GM21619 (cell line): ENCODE data around the gene CMTR1.

ENCODE experiments used
- ATAC-seq: cut with Tn5 transposase; IDR thresholded peaks from one replicate; pipeline ENCODE4 v1.9.1; 2021; ENCODE audit not compliant: unreplicated experiment

The CMTR1 gene

GRCh38 chr6:37477191-37477590 is 44.2 kb downstream of the CMTR1 start:
- no peak for ATAC-seq

GRCh38 chr6:37477656-37478435 is 44.8 kb downstream of the CMTR1 start:
- ATAC-seq, result no peak

- no peak for ATAC-seq
These were observed 45.8 kb downstream of the CMTR1 start for GRCh38 chr6:37478827-37479226.

GRCh38 chr6:37479266-37479854 is 46.3 kb downstream of the CMTR1 start:
- no peak for ATAC-seq

GRCh38 chr6:37480118-37480736 is 47.2 kb downstream of the CMTR1 start:
- no peak for ATAC-seq

GRCh38 chr6:37480951-37481534 is 48.0 kb downstream of the CMTR1 start:
- no peak for ATAC-seq

GRCh38 chr6:37481711-37482605 is 48.9 kb downstream of the CMTR1 start:
- no peak for ATAC-seq

- ATAC-seq, result no peak
These were observed 49.7 kb downstream of the CMTR1 start for GRCh38 chr6:37482606-37483251.

GRCh38 chr6:37483252-37483901 is 50.4 kb downstream of the CMTR1 start:
- ATAC-seq, result no peak

- no peak for ATAC-seq
These were observed 51.1 kb downstream of the CMTR1 start for GRCh38 chr6:37483917-37484785.

- ATAC-seq, result no peak
These were observed 51.8 kb downstream of the CMTR1 start for GRCh38 chr6:37484786-37485170.

- no peak for ATAC-seq
These were observed 52.3 kb downstream of the CMTR1 start for GRCh38 chr6:37485291-37485702.

GRCh38 chr6:37486121-37486839 is 53.3 kb downstream of the CMTR1 start:
- ATAC-seq, result no peak

- no peak for ATAC-seq
These were observed 54.8 kb downstream of the CMTR1 start for GRCh38 chr6:37487591-37488380.

GRCh38 chr6:37488476-37488875 is 55.5 kb downstream of the CMTR1 start:
- ATAC-seq, result no peak

GRCh38 chr6:37489697-37490336 is 56.8 kb downstream of the CMTR1 start:
- no peak for ATAC-seq
